H9 (cell line): ENCODE measurements around the gene CCDC69. TPM values are rescaled to one million over a fixed set of nuclear protein-coding genes. Genes with fewer than 3 reads are reported as not detected.

ENCODE experiments used
- DNase-seq: peaks from one replicate; pipeline ENCODE4 v3.0.0-alpha.2; 2017
- H2AFZ ChIP-seq: one replicate; pipeline ENCODE4 v1.6.1; 2013; ENCODE audit warnings: mild to moderate bottlenecking, low read length, control low read depth, moderate library complexity
- H2AK5ac ChIP-seq: 2 replicates; pipeline ENCODE4 v1.6.1; 2013; ENCODE audit warnings: low read length, control low read depth, mixed read lengths; ENCODE audit not compliant: insufficient read length
- H2BK120ac ChIP-seq: one replicate; pipeline ENCODE4 v1.6.1; 2013; ENCODE audit warnings: low read depth, mild to moderate bottlenecking, low read length, control low read depth, inconsistent platforms; ENCODE audit not compliant: poor library complexity, severe bottlenecking
- H2BK12ac ChIP-seq: 2 replicates; pipeline ENCODE4 v1.6.1; 2013; ENCODE audit warnings: low read length, control low read depth, mixed read lengths, low read depth; ENCODE audit not compliant: insufficient read length
- H2BK15ac ChIP-seq: 2 replicates; pipeline ENCODE4 v1.6.1; 2013; ENCODE audit warnings: low read depth, low read length, control low read depth
- H2BK20ac ChIP-seq: one replicate; pipeline ENCODE4 v1.6.1; 2013; ENCODE audit warnings: low read depth, mild to moderate bottlenecking, low read length, control low read depth, inconsistent platforms; ENCODE audit not compliant: poor library complexity, severe bottlenecking
- H2BK5ac ChIP-seq: 2 replicates; pipeline ENCODE4 v1.6.1; 2013; ENCODE audit warnings: low read length, control low read depth, mixed read lengths; ENCODE audit not compliant: insufficient read length
- H3K14ac ChIP-seq: 2 replicates; pipeline ENCODE4 v1.6.1; 2013; ENCODE audit warnings: low read length, control low read depth; ENCODE audit not compliant: insufficient read depth
- H3K18ac ChIP-seq: 2 replicates; pipeline ENCODE4 v1.6.1; 2013; ENCODE audit warnings: low read depth, mild to moderate bottlenecking, mixed read lengths, low read length, control low read depth; ENCODE audit not compliant: insufficient read length
- H3K23ac ChIP-seq: 2 replicates; pipeline ENCODE4 v1.6.1; 2013; ENCODE audit warnings: low read length, control low read depth, mixed read lengths, low read depth; ENCODE audit not compliant: insufficient read length
- H3K23me2 ChIP-seq: 2 replicates; pipeline ENCODE4 v1.6.1; 2013; ENCODE audit warnings: low read depth, mild to moderate bottlenecking, mixed read lengths, low read length, control low read depth; ENCODE audit not compliant: insufficient read length, poor library complexity, severe bottlenecking
- H3K27ac ChIP-seq: 2 replicates; pipeline ENCODE4 v1.5.1; 2013; ENCODE audit warnings: low read length, control low read depth, mixed read lengths, low read depth; ENCODE audit not compliant: insufficient read length
- H3K27me3 ChIP-seq: 2 replicates; pipeline ENCODE4 v1.6.1; 2013; ENCODE audit warnings: low read length, control low read depth, inconsistent platforms; ENCODE audit not compliant: insufficient read depth
- H3K4ac ChIP-seq: 2 replicates; pipeline ENCODE4 v1.6.1; 2013; ENCODE audit warnings: low read depth, mild to moderate bottlenecking, control low read depth, inconsistent platforms, low read length, moderate library complexity
- H3K4me1 ChIP-seq: 2 replicates; pipeline ENCODE4 v1.6.1; 2013; ENCODE audit warnings: low read length, control low read depth, inconsistent platforms; ENCODE audit not compliant: insufficient read depth
- H3K4me2 ChIP-seq: 2 replicates; pipeline ENCODE4 v1.6.1; 2013; ENCODE audit warnings: low read length, control low read depth, mixed read lengths; ENCODE audit not compliant: insufficient read length, insufficient read depth
- H3K56ac ChIP-seq: 2 replicates; pipeline ENCODE4 v1.6.1; 2013; ENCODE audit warnings: low read depth, mild to moderate bottlenecking, mixed read lengths, low read length, control low read depth; ENCODE audit not compliant: insufficient read length
- H3K79me1 ChIP-seq: 2 replicates; pipeline ENCODE4 v1.6.1; 2013; ENCODE audit warnings: low read depth, mild to moderate bottlenecking, moderate library complexity, low read length, control low read depth, inconsistent platforms; ENCODE audit not compliant: insufficient read depth, poor library complexity, severe bottlenecking
- H3K79me2 ChIP-seq: 2 replicates; pipeline ENCODE4 v1.6.1; 2013; ENCODE audit warnings: low read length, control low read depth, inconsistent platforms; ENCODE audit not compliant: insufficient read depth
- H3K9ac ChIP-seq: 2 replicates; pipeline ENCODE4 v1.6.1; 2013; ENCODE audit warnings: low read length, control low read depth, mixed read lengths; ENCODE audit not compliant: insufficient read length; ENCODE audit errors: extremely low read depth
- H3K9me3 ChIP-seq: one replicate; pipeline ENCODE4 v1.6.1; 2013; ENCODE audit warnings: low read depth, low read length, inconsistent platforms; ENCODE audit not compliant: control insufficient read depth
- H3T11ph ChIP-seq: one replicate; pipeline ENCODE4 v1.6.1; 2013; ENCODE audit warnings: mild to moderate bottlenecking, low read length, control low read depth, inconsistent platforms
- H4K20me1 ChIP-seq: one replicate; pipeline ENCODE4 v1.6.1; 2013; ENCODE audit not compliant: control insufficient read depth, insufficient read length, insufficient read depth
- H4K5ac ChIP-seq: 2 replicates; pipeline ENCODE4 v1.6.1; 2013; ENCODE audit warnings: low read depth, mild to moderate bottlenecking, mixed read lengths, low read length, control low read depth; ENCODE audit not compliant: insufficient read length
- H4K8ac ChIP-seq: replicated peaks from 2 replicates; pipeline ENCODE4 v1.6.1; 2013; ENCODE audit warnings: low read length, control low read depth, mixed read lengths, low read depth; ENCODE audit not compliant: insufficient read length
- H4K91ac ChIP-seq: 2 replicates; pipeline ENCODE4 v1.6.1; 2013; ENCODE audit warnings: low read depth, mild to moderate bottlenecking, moderate library complexity, mixed read lengths, low read length, control low read depth; ENCODE audit not compliant: insufficient read length
- H3K27ac Mint-ChIP-seq, 3 experiments: 2 replicates in 2 of 3; 3 replicates in 1 of 3; pipeline ENCODE4 v1.8.0; 2020 to 2021; ENCODE audit warnings: mixed read lengths in 3 of 3, mild to moderate bottlenecking in 1 of 3, moderate library complexity in 1 of 3
- H3K27me3 Mint-ChIP-seq: 2 replicates; pipeline ENCODE4 v1.8.0; 2021; ENCODE audit warnings: low read depth, mild to moderate bottlenecking, moderate library complexity, mixed read lengths
- H3K36me3 Mint-ChIP-seq, 3 experiments: 2 replicates in 2 of 3; 3 replicates in 1 of 3; pipeline ENCODE4 v1.8.0; 2020 to 2021; ENCODE audit warnings: low read depth in 3 of 3, mixed read lengths in 3 of 3; ENCODE audit not compliant: insufficient read depth in 1 of 3
- H3K4me1 Mint-ChIP-seq, 2 experiments: 2 replicates each; pipeline ENCODE4 v1.8.0; 2020; ENCODE audit warnings: mixed read lengths in 2 of 2
- H3K4me3 Mint-ChIP-seq, 2 experiments: 2 replicates in 1 of 2; 3 replicates in 1 of 2; pipeline ENCODE4 v1.8.0; 2020 to 2021; ENCODE audit warnings: mild to moderate bottlenecking in 2 of 2, mixed read lengths in 2 of 2, moderate library complexity in 1 of 2
- H3K9me3 Mint-ChIP-seq, 2 experiments: 2 replicates in 1 of 2; 3 replicates in 1 of 2; pipeline ENCODE4 v1.8.0; 2020; ENCODE audit warnings: mild to moderate bottlenecking in 2 of 2, mixed read lengths in 2 of 2, moderate library complexity in 1 of 2
- WGBS: extraction: QIAGEN DNeasy Blood & Tissue Kit; methylation state at CpG from one replicate; pipeline ENCODE4 v1.1.7; 2013; ENCODE audit warnings: missing lambda C conversion rate, low lambda C conversion rate, mixed read lengths; ENCODE audit not compliant: insufficient read length; ENCODE audit errors: extremely low coverage; 5-methylcytosine and 5-hydroxymethylcytosine counted together
- total RNA-seq: library from RNA; stranded (reverse); gene quantifications from 2 replicates; pipeline ENCODE4 v1.2.1, GENCODE V29; 2021
- TF ChIP-seq, protein P1 (sequence below): fragments of 200-600 bp; sonication (generic); conservative IDR thresholded peaks from 3 replicates; pipeline ENCODE4 v1.8.0; 2021; ENCODE audit warnings: antibody characterized with exemption, mild to moderate bottlenecking

CCDC69 gene
- total RNA-seq, 1 experiment from 2014 or later, result 5.3 TPM

- Histone ChIP-seq H4K5ac (no peak overlapping the region), H3K9me3 (no peaks in the 10 kb centered on the region), H2AK5ac (no peak overlapping the region), H2BK20ac (no peak overlapping the region), H4K20me1 (no peaks in the 10 kb centered on the region), H3K4ac (no peak overlapping the region), H3K14ac (no peak overlapping the region), H3K27ac (no peak overlapping the region), H3K18ac (no peak overlapping the region), H3K79me1 (no peaks in the 10 kb centered on the region), H3K27me3 (no peaks in the 10 kb centered on the region), H2BK12ac (no peak overlapping the region), H3K56ac (no peak overlapping the region), H4K8ac (no peak overlapping the region), H3K79me2 (no peaks in the 10 kb centered on the region), H3K4me2 (no peak overlapping the region), H2BK120ac (no peak overlapping the region), H3T11ph (no peak overlapping the region), H2AFZ (no peak overlapping the region), H2BK15ac (no peak overlapping the region), H3K9ac (no peak overlapping the region), H4K91ac (no peak overlapping the region), H3K4me1 (peaks cover 3% of the 10 kb centered on the region; the same call in 1 of the 2 replicates), H2BK5ac (no peak overlapping the region), H3K23me2 (no peaks in the 10 kb centered on the region), H3K23ac (no peak overlapping the region)
- Mint-ChIP-seq H3K27ac (no peak overlapping the region), H3K4me3 (no peak overlapping the region), H3K27me3 (0 out of 2 replicates have a peak, but pooled peaks cover 2% of the 10 kb centered on the region), H3K9me3 (peaks cover 0 to 2% of the 10 kb centered on the region in 2 experiments; a peak in 1 of 5 replicates), H3K4me1 (peaks cover 14 to 21% of the 10 kb centered on the region in 2 experiments), H3K36me3 (no peaks in the 10 kb centered on the region)
- DNase-seq, result no peak
- TF ChIP-seq, protein P1, sequence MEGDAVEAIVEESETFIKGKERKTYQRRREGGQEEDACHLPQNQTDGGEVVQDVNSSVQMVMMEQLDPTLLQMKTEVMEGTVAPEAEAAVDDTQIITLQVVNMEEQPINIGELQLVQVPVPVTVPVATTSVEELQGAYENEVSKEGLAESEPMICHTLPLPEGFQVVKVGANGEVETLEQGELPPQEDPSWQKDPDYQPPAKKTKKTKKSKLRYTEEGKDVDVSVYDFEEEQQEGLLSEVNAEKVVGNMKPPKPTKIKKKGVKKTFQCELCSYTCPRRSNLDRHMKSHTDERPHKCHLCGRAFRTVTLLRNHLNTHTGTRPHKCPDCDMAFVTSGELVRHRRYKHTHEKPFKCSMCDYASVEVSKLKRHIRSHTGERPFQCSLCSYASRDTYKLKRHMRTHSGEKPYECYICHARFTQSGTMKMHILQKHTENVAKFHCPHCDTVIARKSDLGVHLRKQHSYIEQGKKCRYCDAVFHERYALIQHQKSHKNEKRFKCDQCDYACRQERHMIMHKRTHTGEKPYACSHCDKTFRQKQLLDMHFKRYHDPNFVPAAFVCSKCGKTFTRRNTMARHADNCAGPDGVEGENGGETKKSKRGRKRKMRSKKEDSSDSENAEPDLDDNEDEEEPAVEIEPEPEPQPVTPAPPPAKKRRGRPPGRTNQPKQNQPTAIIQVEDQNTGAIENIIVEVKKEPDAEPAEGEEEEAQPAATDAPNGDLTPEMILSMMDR, result no peak
- no CpG with 5 or more reads among the region's 4 CpGs for WGBS
Observed at GRCh38 chr5:151186538-151186937, 37.4 kb downstream of the CCDC69 start.
